Measurements from ENCODE around the gene LRRK1. TPM values are rescaled to one million over a fixed set of nuclear protein-coding genes. Genes with fewer than 3 reads are reported as not detected.
A peak's percentile ranks its signal among the peaks of the same experiment; 100 is the strongest.

Gene LRRK1
- total and polyA plus RNA-seq, 8 donors: 4.3 to 19.4 (median 11.1) TPM

- intact Hi-C loops (cut with DNase I): loop anchor here in 2 of 3 donors (5.0 to 10.0 kb wide), 2 partner anchors 173 to 176 kb away; no protein-coding TSS in a partner anchor
- peak overlapping the region in 1 of 4 donors; percentile 30 for H3K4me3 ChIP-seq
- FAIRE-seq (no peak), DNase-seq (peak; percentile 47 to 97 (median 81)), ATAC-seq (peak; percentile 91 to 97 (median 94))
- H3K36me3 ChIP-seq: no peaks in the 10 kb centered on the region
- TF ChIP-seq CTCF (IDR thresholded peaks at IDR 0.05): peak; percentile 99 to 100 (median 100)
- 25 to 27% methylated on average over 41 to 42 of the region's 42 CpGs for WGBS, 2 donors
- H3K9me3 ChIP-seq: no peaks in the 10 kb centered on the region
- no peaks in the 10 kb centered on the region for H3K27me3 ChIP-seq
- no peak overlapping the region for H3K27ac ChIP-seq
- H3K4me1 ChIP-seq: no peaks in the 10 kb centered on the region
Measured at GRCh38 chr15:101088788-101089578, 169.8 kb downstream of the LRRK1 start.

DNA sequence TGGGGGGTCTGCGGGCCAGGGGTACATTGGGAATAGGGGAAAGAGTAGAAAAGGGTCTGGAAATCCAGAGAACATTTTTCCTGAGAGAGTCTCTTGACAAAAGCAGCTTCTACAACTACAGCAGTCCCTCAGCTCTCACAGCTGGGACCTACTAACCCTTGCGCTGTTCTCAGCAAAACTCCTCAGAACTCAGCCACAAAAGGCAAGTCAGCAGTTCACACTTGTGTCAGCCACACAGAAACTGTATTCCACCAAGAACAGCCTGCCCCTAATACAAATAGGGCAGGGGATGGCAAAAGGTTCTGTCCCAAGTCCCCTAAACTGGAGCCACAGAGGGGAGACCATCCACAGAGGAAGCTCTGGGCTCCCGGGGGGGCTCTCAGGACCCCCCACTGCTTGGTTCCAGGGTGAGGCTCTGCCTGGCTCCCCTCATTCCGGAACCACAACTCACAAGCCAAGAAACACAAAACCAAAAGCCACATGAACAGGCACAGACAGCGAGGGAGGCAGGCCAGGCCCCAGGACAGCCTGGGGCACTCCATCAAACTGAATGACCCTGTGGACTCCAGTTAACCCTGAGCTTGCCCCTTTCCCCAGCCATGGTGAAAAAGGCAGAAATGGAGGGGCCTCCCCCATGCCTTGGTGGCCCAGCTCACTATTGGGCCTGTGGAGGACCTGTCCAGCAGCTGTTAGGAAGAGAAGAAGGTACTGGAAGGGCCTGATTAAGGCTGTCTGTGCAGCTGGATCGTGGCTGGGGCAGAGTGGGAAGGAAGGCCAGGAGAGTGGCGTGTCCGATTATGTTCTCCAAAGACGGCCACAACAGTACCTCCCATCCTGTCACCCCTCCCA, 170.6 kb downstream of the LRRK1 start:
- H3K9me3 ChIP-seq: no peaks in the 10 kb centered on the region
- no peak for TF ChIP-seq CTCF (IDR thresholded peaks at IDR 0.05)
- DNase-seq (no peak), ATAC-seq (peak in 1 of 4 donors; percentile 16), FAIRE-seq (no peak)
- WGBS, 2 donors: 81 to 83% methylated on average over 9 of the region's 9 CpGs
- H3K4me1 ChIP-seq: no peaks in the 10 kb centered on the region
- no peak overlapping the region for H3K27ac ChIP-seq
- intact Hi-C loops (cut with DNase I): loop anchor here (5.0 to 10.0 kb wide), 2 partner anchors 172 to 175 kb away; no protein-coding TSS in a partner anchor
- H3K36me3 ChIP-seq: no peaks in the 10 kb centered on the region
- no peak overlapping the region for H3K4me3 ChIP-seq
- H3K27me3 ChIP-seq: no peaks in the 10 kb centered on the region

DNA sequence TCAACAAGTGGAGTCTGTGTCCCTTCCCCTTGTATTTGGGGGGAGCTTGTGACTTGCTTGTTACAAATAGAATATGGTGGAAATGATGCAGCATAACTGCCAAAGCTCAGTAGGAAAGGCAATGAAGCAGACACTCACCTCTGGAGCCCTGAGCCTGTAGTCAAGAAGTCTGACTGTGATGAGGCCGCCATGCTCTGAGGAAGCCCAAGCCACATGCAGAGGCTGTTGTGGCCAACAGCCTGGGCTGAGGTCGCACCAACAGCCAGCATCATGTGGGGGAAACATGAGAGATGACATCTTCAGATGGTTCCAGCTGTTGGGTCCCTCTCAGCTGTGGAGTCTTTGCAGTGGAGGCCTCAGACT, 171.3 kb downstream of the LRRK1 start:
- H3K9me3 ChIP-seq: no peaks in the 10 kb centered on the region
- 92 to 96% methylated on average over 2 of the region's 2 CpGs for WGBS, 2 donors
- H3K27me3 ChIP-seq: no peaks in the 10 kb centered on the region
- TF ChIP-seq CTCF (IDR thresholded peaks at IDR 0.05): no peak
- H3K4me1 ChIP-seq: no peaks in the 10 kb centered on the region
- no peak overlapping the region for H3K4me3 ChIP-seq
- no peak for FAIRE-seq
- DNase-seq: no peak
- no peak for ATAC-seq
- intact Hi-C loops (cut with DNase I): loop anchor here in 1 of 3 donors (5.0 kb wide), 1 partner anchor 172 kb away; no protein-coding TSS in a partner anchor
- no peaks in the 10 kb centered on the region for H3K36me3 ChIP-seq
- H3K27ac ChIP-seq: no peak overlapping the region

- DNase-seq (peak in 1 of 6 donors; percentile 27), FAIRE-seq (no peak)
- no peak for TF ChIP-seq CTCF (IDR thresholded peaks at IDR 0.05)
Measured at GRCh38 chr15:101091080-101092017, 172.2 kb downstream of the LRRK1 start.

More at GRCh38 chr15:101091080-101092017, 172.2 kb downstream of the LRRK1 start:
- H3K4me1 ChIP-seq: no peaks in the 10 kb centered on the region
- intact Hi-C loops (cut with DNase I): loop anchor here in 1 of 3 donors (5.0 kb wide), 1 partner anchor 171 kb away; no protein-coding TSS in a partner anchor
- no peaks in the 10 kb centered on the region for H3K36me3 ChIP-seq
- H3K9me3 ChIP-seq: no peaks in the 10 kb centered on the region
- H3K27ac ChIP-seq: peak overlapping the region in 1 of 4 donors; percentile 0
- ATAC-seq: peak in 1 of 4 donors; percentile 34
- no peaks in the 10 kb centered on the region for H3K27me3 ChIP-seq
- 58 to 62% methylated on average over 20 of the region's 20 CpGs for WGBS, 2 donors
- H3K4me3 ChIP-seq: no peak overlapping the region
